SK-N-SH (cell line): ENCODE results near the gene PCLO. TPM values are rescaled to one million over a fixed set of nuclear protein-coding genes. Genes with fewer than 3 reads are reported as not detected.
"Not testable (repeated sequence)": the region's sequence is repeated elsewhere in the genome, so short reads cannot be mapped to it uniquely, and the experiment has no call there.

ENCODE experiments used
- CTCF ChIA-PET: fragments of 300-600, 350-600 bp; formaldehyde crosslinking; extraction: SDS; loops from one replicate; lab custom pipeline; 2021; lab: Yijun Ruan, JAX
- POLR2A ChIA-PET: fragments of 350-600 bp; sonication (Branson Sonifier 250); formaldehyde crosslinking; extraction: SDS; loops from one replicate; lab custom pipeline; 2020; ENCODE audit warnings: antibody characterized with exemption, inconsistent platforms; lab: Yijun Ruan, JAX
- DNase-seq: peaks from one replicate; pipeline ENCODE4 v3.0.0; 2012
- H2AFZ ChIP-seq: fragments of 200-600 bp; sonication (generic); 2 replicates; pipeline ENCODE4 v1.8.1; 2016; ENCODE audit warnings: antibody characterized with exemption, mild to moderate bottlenecking, low read depth
- H3F3A ChIP-seq: fragments of 200-600 bp; sonication (generic); replicated peaks from 2 replicates; pipeline ENCODE3; 2016; ENCODE audit warnings: antibody characterized with exemption, mild to moderate bottlenecking; ENCODE audit not compliant: insufficient read depth
- H3K27ac ChIP-seq, 2 experiments: fragments of 200-500 bp in 1 of 2; fragments of 200-600 bp in 1 of 2; sonication (Bioruptor generic) in 1 of 2; sonication (generic), shearing (Covaris generic) in 1 of 2; 2 replicates each; pipeline versions ENCODE4 v1.5.1 to v1.6.1; 2014 to 2016; ENCODE audit warnings: low read depth in 2 of 2, inconsistent platforms in 1 of 2, low read length in 1 of 2, mild to moderate bottlenecking in 1 of 2, mixed read lengths in 1 of 2
- H3K27me3 ChIP-seq: fragments of 200-600 bp; sonication (generic), shearing (Covaris generic); 2 replicates; pipeline ENCODE4 v1.6.1; 2016; ENCODE audit warnings: mixed run types; ENCODE audit not compliant: insufficient read depth
- H3K36me3 ChIP-seq, 2 experiments: fragments of 200-500 bp in 1 of 2; fragments of 200-600 bp in 1 of 2; sonication (Bioruptor generic) in 1 of 2; sonication (generic) in 1 of 2; replicated peaks in 1 of 2; 2 replicates each; pipeline versions ENCODE3 to v1.5.1; 2014 to 2016; ENCODE audit warnings: low read length in 1 of 2, mild to moderate bottlenecking in 1 of 2; ENCODE audit not compliant: insufficient read depth in 2 of 2, control insufficient read depth in 1 of 2
- H3K4me1 ChIP-seq, 2 experiments: fragments of 200-500 bp in 1 of 2; fragments of 200-600 bp in 1 of 2; sonication (Bioruptor generic) in 1 of 2; sonication (generic), shearing (Covaris generic) in 1 of 2; 2 replicates each; pipeline versions ENCODE4 v1.5.1 to v1.6.1; 2014 to 2016; ENCODE audit warnings: low read depth in 1 of 2, low read length in 1 of 2, mixed run types in 1 of 2; ENCODE audit not compliant: insufficient read depth in 2 of 2, control insufficient read depth in 1 of 2
- H3K4me2 ChIP-seq: fragments of 200-600 bp; sonication (generic), shearing (Covaris generic); 2 replicates; pipeline ENCODE4 v1.6.1; 2017; ENCODE audit warnings: mixed run types
- H3K4me3 ChIP-seq, 2 experiments: fragments of 200-500 bp in 1 of 2; fragments of 200-600 bp in 1 of 2; sonication (Bioruptor generic) in 1 of 2; sonication (generic), shearing (Covaris generic) in 1 of 2; 2 replicates each; pipeline versions ENCODE4 v1.5.1 to v1.8.1; 2014 to 2016; ENCODE audit warnings: low read depth in 2 of 2, inconsistent platforms in 1 of 2, low read length in 1 of 2, mild to moderate bottlenecking in 1 of 2, mixed read lengths in 1 of 2, moderate library complexity in 1 of 2
- H3K79me2 ChIP-seq: fragments of 200-600 bp; sonication (generic); 2 replicates; pipeline ENCODE4 v1.8.1; 2017; ENCODE audit warnings: mild to moderate bottlenecking; ENCODE audit not compliant: insufficient read depth
- H3K9ac ChIP-seq: fragments of 200-600 bp; sonication (generic); 2 replicates; pipeline ENCODE4 v1.6.1; 2017; ENCODE audit warnings: mixed run types
- H3K9me2 ChIP-seq: fragments of 200-600 bp; sonication (generic); 2 replicates; pipeline ENCODE4 v1.6.1; 2017; ENCODE audit warnings: mixed run types
- H3K9me3 ChIP-seq: fragments of 200-600 bp; sonication (generic); 2 replicates; pipeline ENCODE4 v1.6.1; 2017; ENCODE audit warnings: mixed run types, mild to moderate bottlenecking, moderate library complexity
- H4K20me1 ChIP-seq: fragments of 200-600 bp; sonication (generic); 2 replicates; pipeline ENCODE4 v1.6.1; 2017; ENCODE audit warnings: mild to moderate bottlenecking, mixed run types; ENCODE audit not compliant: insufficient read depth
- CHD2 ChIP-seq: fragments of 150-350 bp; IDR thresholded peaks from 2 replicates; pipeline ENCODE4 v1.6.1; 2018; ENCODE audit warnings: low read length; ENCODE audit not compliant: partially characterized antibody
- FOSL2 ChIP-seq: IDR thresholded peaks from 2 replicates; pipeline ENCODE4 v1.4.0; 2012; ENCODE audit warnings: low read depth, mild to moderate bottlenecking, moderate library complexity, borderline replicate concordance
- FOXJ3 ChIP-seq: sonication (generic); formaldehyde crosslinking; IDR thresholded peaks from 2 replicates; pipeline ENCODE4 v1.5.1; 2020; ENCODE audit warnings: mild to moderate bottlenecking, missing genetic modification reagents
- FOXM1 ChIP-seq: IDR thresholded peaks from 2 replicates; pipeline ENCODE4 v1.4.0; 2012; ENCODE audit warnings: low read depth, mild to moderate bottlenecking
- GATA2 ChIP-seq: sonication (generic); formaldehyde crosslinking; IDR thresholded peaks from 2 replicates; pipeline ENCODE4 v1.5.0; 2020; ENCODE audit warnings: mild to moderate bottlenecking, missing genetic modification reagents
- IRF3 ChIP-seq: fragments of 150-350 bp; IDR thresholded peaks from 2 replicates; pipeline ENCODE4 v1.6.1; 2016; ENCODE audit warnings: mild to moderate bottlenecking, low read depth, low read length
- NFIC ChIP-seq: IDR thresholded peaks from 2 replicates; pipeline ENCODE4 v1.4.0; 2012; ENCODE audit warnings: borderline replicate concordance
- NRF1 ChIP-seq: IDR thresholded peaks from 2 replicates; pipeline ENCODE4 v1.6.1; 2012; ENCODE audit warnings: low read depth, mild to moderate bottlenecking, low read length
- RAD21 ChIP-seq: IDR thresholded peaks from 2 replicates; pipeline ENCODE4 v1.6.1; 2012; ENCODE audit warnings: mild to moderate bottlenecking, low read length
- SIN3A ChIP-seq: IDR thresholded peaks from 2 replicates; pipeline ENCODE4 v1.6.1; 2012; ENCODE audit warnings: low read depth, mild to moderate bottlenecking, low read length, moderate library complexity, borderline replicate concordance
- SMC3 ChIP-seq: IDR thresholded peaks from 2 replicates; pipeline ENCODE4 v1.6.1; 2012; ENCODE audit warnings: low read depth, low read length, improper control_type of control experiment
- YY1 ChIP-seq: IDR thresholded peaks from 2 replicates; pipeline ENCODE4 v1.4.0; 2012; ENCODE audit warnings: low read depth, mild to moderate bottlenecking
- ZBTB33 ChIP-seq: IDR thresholded peaks from 2 replicates; pipeline ENCODE4 v1.4.0; 2012; ENCODE audit warnings: low read depth, borderline replicate concordance
- WGBS: methylation state at CpG from one replicate; pipeline ENCODE4 v1.1.6; 2017; ENCODE audit warnings: low lambda C conversion rate; 5-methylcytosine and 5-hydroxymethylcytosine counted together
- polyA plus RNA-seq, 3 experiments: library from polyadenylated mRNA; depleted of rRNA; stranded (reverse); fragments of >200 nt; gene quantifications; 2 replicates each; pipeline ENCODE4 v1.2.3, GENCODE V29; 2012
- TF ChIP-seq, protein P1 (sequence below): fragments of 150-350 bp; IDR thresholded peaks from 2 replicates; pipeline ENCODE4 v1.6.1; 2017; ENCODE audit warnings: antibody characterized with exemption, low read length, low read depth, borderline replicate concordance

Gene PCLO
- polyA plus RNA-seq, 1 of the 3 experiments (the other 2 are of a cell fraction) = 0.51 TPM

DNA sequence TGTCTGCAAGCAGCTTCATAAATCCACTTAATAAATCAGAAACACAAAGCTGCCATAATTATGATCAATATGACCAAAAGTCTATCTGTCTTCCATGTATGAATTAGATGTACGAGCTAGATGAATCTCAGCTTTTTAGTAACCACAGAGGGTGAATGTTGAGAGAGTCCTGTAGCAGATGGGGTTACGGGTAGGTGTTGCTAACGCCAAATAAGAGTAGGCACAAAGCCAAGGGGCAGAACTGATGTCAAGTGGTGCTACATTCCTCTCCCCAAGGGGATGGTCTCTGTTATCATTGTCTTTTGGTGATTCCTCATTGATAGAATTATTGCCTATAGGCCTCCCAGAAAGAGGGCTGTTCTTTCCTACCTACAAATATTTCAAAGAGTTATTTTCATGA, 257.8 kb downstream of the PCLO start:
- no peaks in the 10 kb centered on the region for H4K20me1 ChIP-seq
- CTCF ChIA-PET = interaction anchor here (1.0 kb wide), 1 partner anchor 94 kb away, joined by 3 read pairs; no protein-coding TSS in a partner anchor

GRCh38 chr7:82901098-82901497, 261.6 kb downstream of the PCLO start:
- H3K36me3 ChIP-seq, POLR2A ChIA-PET, H3K27me3 ChIP-seq, DNase-seq, H3K9me3 ChIP-seq, CTCF ChIA-PET, H3K4me3 ChIP-seq, H2AFZ ChIP-seq, H3K4me1 ChIP-seq, H3F3A ChIP-seq, H4K20me1 ChIP-seq, H3K27ac ChIP-seq, H3K9me2 ChIP-seq, H3K4me2 ChIP-seq, H3K9ac ChIP-seq, H3K79me2 ChIP-seq: not testable (repeated sequence)
- 59% methylated on average over 2 of the region's 2 CpGs for WGBS

More for the DNA sequence above, 257.8 kb downstream of the PCLO start:
- Histone ChIP-seq H3K4me1 (no peaks in the 10 kb centered on the region), H3K4me2 (no peak overlapping the region), H3K27me3 (no peaks in the 10 kb centered on the region), H3K36me3 (no peaks in the 10 kb centered on the region), H3K9me3 (0 out of 2 replicates have a peak, but pooled peaks cover 4% of the 10 kb centered on the region)
- DNase-seq = no peak
- TF ChIP-seq FOXJ3 = no peak
- no peak for TF ChIP-seq IRF3
- no peak for TF ChIP-seq SIN3A
- no peak for TF ChIP-seq YY1
- no peak for TF ChIP-seq RAD21
- no peak for TF ChIP-seq FOSL2
- TF ChIP-seq SMC3 = no peak
- TF ChIP-seq, all 33 proteins: peak for 0
- WGBS = 80% methylated on average over 3 of the region's 3 CpGs
- Histone ChIP-seq H3K4me3 (no peak overlapping the region), H3K79me2 (no peaks in the 10 kb centered on the region), H2AFZ (no peak overlapping the region), H3F3A (no peaks in the 10 kb centered on the region), H3K27ac (no peak overlapping the region), H3K9ac (no peak overlapping the region), H3K9me2 (no peaks in the 10 kb centered on the region)
- POLR2A ChIA-PET = no interaction called here

- Histone ChIP-seq H3K4me1 (no peaks in the 10 kb centered on the region; a peak in 2 of 4 replicates), H4K20me1 (no peaks in the 10 kb centered on the region), H3K9ac (no peak overlapping the region), H3K27ac (no peak overlapping the region), H3K9me3 (no peaks in the 10 kb centered on the region; the same call in 1 of the 2 replicates), H3K79me2 (no peaks in the 10 kb centered on the region), H3K4me2 (no peak overlapping the region), H3K27me3 (no peaks in the 10 kb centered on the region), H3K36me3 (no peaks in the 10 kb centered on the region), H3K4me3 (no peak overlapping the region), H3K9me2 (no peaks in the 10 kb centered on the region), H3F3A (no peaks in the 10 kb centered on the region), H2AFZ (no peak overlapping the region)
- no peak for TF ChIP-seq NFIC
- no peak for TF ChIP-seq GATA2 (CRISPR knock-in tag)
- TF ChIP-seq, protein P1, sequence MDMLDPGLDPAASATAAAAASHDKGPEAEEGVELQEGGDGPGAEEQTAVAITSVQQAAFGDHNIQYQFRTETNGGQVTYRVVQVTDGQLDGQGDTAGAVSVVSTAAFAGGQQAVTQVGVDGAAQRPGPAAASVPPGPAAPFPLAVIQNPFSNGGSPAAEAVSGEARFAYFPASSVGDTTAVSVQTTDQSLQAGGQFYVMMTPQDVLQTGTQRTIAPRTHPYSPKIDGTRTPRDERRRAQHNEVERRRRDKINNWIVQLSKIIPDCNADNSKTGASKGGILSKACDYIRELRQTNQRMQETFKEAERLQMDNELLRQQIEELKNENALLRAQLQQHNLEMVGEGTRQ = no peak
- no peak for TF ChIP-seq NRF1
- TF ChIP-seq ZBTB33 = no peak
- no peak for TF ChIP-seq FOXM1
- TF ChIP-seq FOXJ3 = no peak
- TF ChIP-seq CHD2 = no peak
- no peak for TF ChIP-seq SIN3A
- ChIA-PET CTCF (interaction anchor here (1.0 kb wide), 1 partner anchor 23 kb away, joined by 3 read pairs; no protein-coding TSS in a partner anchor), POLR2A (no interaction called here)
- no peak for DNase-seq
- 80% methylated on average over 3 of the region's 3 CpGs for WGBS
Measured at GRCh38 chr7:82897500-82897899, 265.2 kb downstream of the PCLO start.
